DOHH2 (cell line): ENCODE data around the gene SLC35F6.

Source experiments
- CTCF ChIP-seq: fragments of 200-600 bp; sonication (generic); IDR thresholded peaks from one replicate; pipeline ENCODE4 v1.5.1; 2014; ENCODE audit warnings: antibody characterized with exemption, mild to moderate bottlenecking, low read depth, low read length; ENCODE audit not compliant: poor library complexity, severe bottlenecking
- EZH2phosphoT487 ChIP-seq: fragments of 200-600 bp; sonication (generic); IDR thresholded peaks from 2 replicates; pipeline ENCODE4 v1.6.1; 2017; ENCODE audit warnings: borderline replicate concordance, mild to moderate bottlenecking, antibody characterized with exemption, low read length, moderate library complexity, mixed read lengths

GRCh38 chr2:26792720-26793119 is 28.6 kb downstream of the SLC35F6 start:
- no peak for TF ChIP-seq CTCF
- no peak for TF ChIP-seq EZH2phosphoT487
